ENCODE measurements around the gene NBAS.

Gene NBAS

GRCh38 chr2:15225131-15225530, 336.0 kb downstream of the NBAS start:
- Histone ChIP-seq H3K4me2 (ENCODE audit: low read depth, low read length, poor library complexity, severe bottlenecking) (no peak overlapping the region), H3K27me3 (ENCODE audit: low read length) (no peaks in the 10 kb centered on the region), H3K79me2 (ENCODE audit: insufficient read depth, low read length) (no peaks in the 10 kb centered on the region), H2AFZ (ENCODE audit: low read depth, low read length, severe bottlenecking) (no peak overlapping the region), H4K20me1 (ENCODE audit: low read depth, low read length) (no peaks in the 10 kb centered on the region), H3K36me3 (ENCODE audit: low read length) (no peaks in the 10 kb centered on the region), H3K9me3 (ENCODE audit: insufficient read depth, low read length) (no peaks in the 10 kb centered on the region), H3K9ac (ENCODE audit: low read length) (no peak overlapping the region), H3F3A (ENCODE audit: insufficient read depth) (no peaks in the 10 kb centered on the region), H3K27ac (ENCODE audit: low read depth, low read length) (no peak overlapping the region), H3K4me3 (ENCODE audit: insufficient read depth, low read length, poor library complexity, severe bottlenecking) (no peak overlapping the region), H3K9me2 (replicated peaks; ENCODE audit: insufficient read depth, low read length) (no peaks in the 10 kb centered on the region)
- TF ChIP-seq EZH2phosphoT487 (conservative IDR thresholded peaks at IDR 0.05; ENCODE audit: low read length) = no peak
- TF ChIP-seq, protein P1, sequence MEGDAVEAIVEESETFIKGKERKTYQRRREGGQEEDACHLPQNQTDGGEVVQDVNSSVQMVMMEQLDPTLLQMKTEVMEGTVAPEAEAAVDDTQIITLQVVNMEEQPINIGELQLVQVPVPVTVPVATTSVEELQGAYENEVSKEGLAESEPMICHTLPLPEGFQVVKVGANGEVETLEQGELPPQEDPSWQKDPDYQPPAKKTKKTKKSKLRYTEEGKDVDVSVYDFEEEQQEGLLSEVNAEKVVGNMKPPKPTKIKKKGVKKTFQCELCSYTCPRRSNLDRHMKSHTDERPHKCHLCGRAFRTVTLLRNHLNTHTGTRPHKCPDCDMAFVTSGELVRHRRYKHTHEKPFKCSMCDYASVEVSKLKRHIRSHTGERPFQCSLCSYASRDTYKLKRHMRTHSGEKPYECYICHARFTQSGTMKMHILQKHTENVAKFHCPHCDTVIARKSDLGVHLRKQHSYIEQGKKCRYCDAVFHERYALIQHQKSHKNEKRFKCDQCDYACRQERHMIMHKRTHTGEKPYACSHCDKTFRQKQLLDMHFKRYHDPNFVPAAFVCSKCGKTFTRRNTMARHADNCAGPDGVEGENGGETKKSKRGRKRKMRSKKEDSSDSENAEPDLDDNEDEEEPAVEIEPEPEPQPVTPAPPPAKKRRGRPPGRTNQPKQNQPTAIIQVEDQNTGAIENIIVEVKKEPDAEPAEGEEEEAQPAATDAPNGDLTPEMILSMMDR (IDR thresholded peaks at IDR 0.05; ENCODE audit: insufficient read depth, low read length, poor library complexity, severe bottlenecking) = no peak

- Histone ChIP-seq H3K9ac (ENCODE audit: low read length) (no peak overlapping the region), H3K27me3 (ENCODE audit: low read length) (no peaks in the 10 kb centered on the region), H3K36me3 (ENCODE audit: low read length) (no peaks in the 10 kb centered on the region), H2AFZ (ENCODE audit: low read depth, low read length, severe bottlenecking) (no peak overlapping the region), H3K27ac (ENCODE audit: low read depth, low read length) (no peak overlapping the region), H3K4me3 (ENCODE audit: insufficient read depth, low read length, poor library complexity, severe bottlenecking) (no peak overlapping the region), H3K4me2 (ENCODE audit: low read depth, low read length, poor library complexity, severe bottlenecking) (no peak overlapping the region), H3K9me3 (ENCODE audit: insufficient read depth, low read length) (no peaks in the 10 kb centered on the region), H3K79me2 (ENCODE audit: insufficient read depth, low read length) (no peaks in the 10 kb centered on the region), H3F3A (ENCODE audit: insufficient read depth) (no peaks in the 10 kb centered on the region), H3K9me2 (replicated peaks; ENCODE audit: insufficient read depth, low read length) (no peaks in the 10 kb centered on the region), H4K20me1 (ENCODE audit: low read depth, low read length) (no peaks in the 10 kb centered on the region)
- TF ChIP-seq, protein P1 (IDR thresholded peaks at IDR 0.05; ENCODE audit: insufficient read depth, low read length, poor library complexity, severe bottlenecking) = no peak
- no peak for TF ChIP-seq EZH2phosphoT487 (conservative IDR thresholded peaks at IDR 0.05; ENCODE audit: low read length)
These were observed 336.5 kb downstream of the NBAS start for GRCh38 chr2:15224641-15225040.

GRCh38 chr2:15223887-15224286, 337.2 kb downstream of the NBAS start:
- no peaks in the 10 kb centered on the region for H3K36me3 ChIP-seq (ENCODE audit: low read length)
- TF ChIP-seq EZH2phosphoT487 (conservative IDR thresholded peaks at IDR 0.05; ENCODE audit: low read length) = no peak
- TF ChIP-seq, protein P1 (IDR thresholded peaks at IDR 0.05; ENCODE audit: insufficient read depth, low read length, poor library complexity, severe bottlenecking) = no peak
- no peak overlapping the region for H3K27ac ChIP-seq (ENCODE audit: low read depth, low read length)
- H3K9ac ChIP-seq (ENCODE audit: low read length) = no peak overlapping the region
- no peak overlapping the region for H3K4me2 ChIP-seq (ENCODE audit: low read depth, low read length, poor library complexity, severe bottlenecking)
- H3K9me3 ChIP-seq (ENCODE audit: insufficient read depth, low read length) = no peaks in the 10 kb centered on the region
- no peaks in the 10 kb centered on the region for H3K9me2 ChIP-seq (replicated peaks; ENCODE audit: insufficient read depth, low read length)
- no peak overlapping the region for H3K4me3 ChIP-seq (ENCODE audit: insufficient read depth, low read length, poor library complexity, severe bottlenecking)
- no peaks in the 10 kb centered on the region for H3F3A ChIP-seq (ENCODE audit: insufficient read depth)
- no peak overlapping the region for H2AFZ ChIP-seq (ENCODE audit: low read depth, low read length, severe bottlenecking)
- no peaks in the 10 kb centered on the region for H3K79me2 ChIP-seq (ENCODE audit: insufficient read depth, low read length)
- H3K27me3 ChIP-seq (ENCODE audit: low read length) = no peaks in the 10 kb centered on the region
- no peaks in the 10 kb centered on the region for H4K20me1 ChIP-seq (ENCODE audit: low read depth, low read length)

Data from SU-DHL-6 (cell line).